HPDE6-E6E7 (cell line): ENCODE data around the gene EEIG1.

Source experiments
- DNase-seq: peaks from one replicate; pipeline ENCODE4 v3.0.0; 2011; ENCODE audit warnings: missing footprints; ENCODE audit errors: extremely low spot score

Gene EEIG1

DNA sequence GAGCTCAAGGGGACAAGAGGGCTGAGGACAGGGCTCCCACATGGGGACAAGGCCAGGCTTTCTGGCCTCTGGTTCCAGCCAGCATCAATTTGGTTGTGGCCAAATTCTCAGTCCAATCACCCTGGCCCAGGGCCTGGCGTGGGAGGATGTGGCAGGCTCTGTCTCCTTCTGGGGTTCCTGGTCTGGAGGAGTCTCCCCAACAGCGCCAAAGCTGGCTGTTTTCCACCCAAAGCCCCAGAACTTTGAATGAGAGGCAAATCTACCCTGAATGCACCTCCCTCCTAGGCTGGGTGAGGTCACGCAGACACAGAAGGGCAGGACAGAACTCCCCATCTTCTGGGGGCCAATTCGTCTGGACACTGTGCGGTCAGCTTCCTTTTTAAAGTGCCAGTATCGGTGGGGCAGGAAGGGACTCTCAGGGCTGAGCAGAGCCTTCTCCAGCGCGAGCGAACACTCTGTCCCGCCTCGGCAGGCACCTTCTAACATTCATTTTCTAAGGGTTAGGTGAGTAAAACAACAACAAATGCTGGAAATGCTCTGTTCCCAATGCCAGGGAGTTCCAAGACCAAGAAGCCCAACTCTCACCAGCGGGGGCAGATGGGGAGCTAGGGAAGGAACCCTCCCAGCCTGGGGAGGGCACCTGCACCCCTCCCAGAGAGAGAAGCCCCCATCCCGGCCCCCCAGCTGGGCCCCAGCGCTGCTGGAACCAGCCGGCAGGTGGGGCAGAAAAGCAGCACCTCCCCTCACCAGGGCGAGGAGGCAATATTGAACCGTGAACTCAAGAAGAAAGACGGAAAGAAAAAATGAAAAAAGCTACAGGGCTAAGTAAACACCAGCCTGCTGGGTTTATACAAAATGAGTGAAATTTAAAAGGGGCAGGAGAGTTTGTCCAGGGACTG is 39.5 kb downstream of the EEIG1 start:
- no peak for DNase-seq

DNA sequence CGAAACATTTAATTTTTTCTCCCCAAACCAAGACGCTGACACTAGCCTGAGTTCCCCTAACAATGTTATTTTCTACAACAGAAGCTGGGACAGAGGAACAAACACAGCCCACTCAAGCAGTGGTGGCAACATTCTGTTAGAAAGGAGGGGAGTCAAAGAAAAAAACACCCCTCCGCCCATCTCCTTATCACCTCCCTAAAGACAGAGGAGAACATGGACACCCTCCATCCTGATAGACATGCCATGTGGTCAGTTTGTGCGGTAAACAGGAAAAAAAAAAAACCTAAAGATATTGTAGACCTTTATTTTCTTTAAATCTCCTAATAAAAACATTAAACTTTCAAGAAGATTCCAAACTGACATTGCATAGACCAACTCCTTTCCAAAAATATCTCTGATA is 40.2 kb downstream of the EEIG1 start:
- no peak for DNase-seq

DNA sequence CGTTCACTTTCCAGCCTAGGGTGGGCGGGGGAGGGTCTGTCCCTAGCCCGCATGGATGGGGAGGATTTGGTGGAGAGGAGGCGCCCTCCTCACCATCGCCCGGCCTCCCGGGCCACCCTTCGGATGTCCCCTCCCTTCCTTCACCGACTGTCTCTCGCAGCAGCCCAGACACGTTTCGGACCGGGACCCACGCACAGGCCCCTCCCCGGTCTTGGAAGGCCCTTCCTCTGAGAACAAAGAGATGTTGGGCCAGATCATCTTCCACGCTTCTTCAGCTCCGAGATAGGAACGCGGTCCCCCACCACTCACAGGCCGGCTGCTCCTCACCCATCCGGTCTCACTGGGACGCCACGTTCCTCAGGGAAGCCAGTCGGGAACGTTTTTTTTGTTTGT is 42.5 kb downstream of the EEIG1 start:
- DNase-seq, result no peak

DNA sequence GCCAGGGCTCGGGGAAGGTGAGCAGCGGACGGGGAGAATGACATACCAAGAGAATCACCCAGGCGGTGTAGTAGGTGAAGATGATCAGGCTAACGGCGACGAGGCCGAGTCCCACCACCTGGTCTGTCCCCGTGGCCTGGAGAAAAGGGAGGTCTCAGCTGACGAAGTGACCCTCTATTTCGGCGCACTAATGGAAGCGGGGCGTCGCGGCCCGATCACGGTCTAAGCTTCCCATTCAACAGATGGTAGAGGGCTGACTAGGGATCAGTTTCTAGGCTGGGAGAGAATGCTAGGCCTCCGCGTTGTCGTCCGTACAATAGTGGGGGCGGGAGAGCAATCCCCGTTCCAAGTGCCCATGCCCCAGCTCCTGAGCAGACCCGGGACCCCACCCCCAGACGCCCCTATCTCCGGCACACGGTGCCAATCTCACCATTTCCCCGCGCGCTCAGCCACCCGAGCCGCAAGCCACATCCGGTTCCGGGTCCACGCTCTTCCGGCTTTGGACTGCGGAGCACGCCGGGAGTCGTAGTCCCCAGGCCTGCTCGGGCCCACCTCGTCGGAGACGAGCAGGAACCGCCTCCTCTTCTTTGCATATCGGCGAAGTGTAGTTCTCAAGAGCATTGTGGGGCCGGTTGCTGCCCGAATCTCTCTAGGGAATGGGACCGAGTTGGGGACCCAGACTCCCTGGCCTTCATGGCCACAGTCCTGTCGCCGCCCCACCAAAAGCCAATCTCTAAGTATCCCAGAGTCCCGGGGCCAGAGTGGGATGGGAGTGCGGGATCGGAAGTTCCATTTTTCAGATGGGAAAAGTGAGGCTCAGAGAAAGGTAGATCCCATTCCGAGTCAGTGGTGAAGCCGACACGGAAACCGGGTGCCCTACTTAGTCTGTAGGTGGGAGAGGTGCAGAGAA is 43.1 kb downstream of the EEIG1 start, which contains the start of gene DPM2:
Gene DPM2 (minus strand): TSS at position 467 of the 910 bp plus-strand sequence. CDS start 34 bp downstream, at position 433.
- peak; percentile 83 for DNase-seq

DNA sequence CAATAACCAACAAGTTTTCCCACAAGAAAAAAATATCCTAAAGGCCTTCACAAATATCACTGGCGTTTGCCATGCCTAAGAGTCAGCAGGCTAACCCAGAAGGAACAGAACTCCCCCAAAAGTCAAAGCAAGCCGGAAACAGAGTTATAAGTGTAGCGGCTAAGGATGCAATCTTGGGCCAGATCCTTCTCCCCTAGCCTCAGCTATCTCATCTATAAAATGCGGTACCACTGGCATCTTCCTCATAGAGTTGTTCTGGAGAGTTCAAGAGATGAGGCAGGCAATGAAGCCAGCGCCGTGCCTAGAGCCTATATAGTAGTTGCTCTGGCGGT is 43.8 kb downstream of the EEIG1 start:
- DNase-seq, result no peak

DNA sequence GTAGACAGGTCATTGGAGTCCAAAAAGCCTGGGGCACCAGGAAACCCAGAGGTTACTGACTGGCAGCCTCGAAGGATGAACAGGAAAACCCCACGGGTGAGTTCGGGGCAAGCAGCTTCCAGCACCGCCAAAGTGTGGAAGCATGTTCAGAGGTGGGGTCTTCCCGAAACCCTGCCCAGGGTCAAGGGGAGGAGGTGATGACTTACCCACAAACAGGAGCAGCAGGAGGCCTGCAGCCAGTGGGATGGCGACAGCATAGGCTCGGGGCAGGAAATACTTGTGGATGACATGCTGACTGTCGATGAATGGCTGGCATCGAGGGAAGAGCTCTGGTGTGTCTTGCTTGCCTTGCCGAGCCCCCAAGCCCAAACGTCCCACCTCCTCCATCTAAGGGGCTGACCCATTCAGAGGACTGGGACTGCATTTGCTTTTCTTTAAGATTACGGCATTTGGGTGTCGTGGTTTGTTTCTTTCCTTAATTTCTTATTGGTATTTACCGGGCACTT is 44.4 kb downstream of the EEIG1 start:
- DNase-seq, result no peak

DNA sequence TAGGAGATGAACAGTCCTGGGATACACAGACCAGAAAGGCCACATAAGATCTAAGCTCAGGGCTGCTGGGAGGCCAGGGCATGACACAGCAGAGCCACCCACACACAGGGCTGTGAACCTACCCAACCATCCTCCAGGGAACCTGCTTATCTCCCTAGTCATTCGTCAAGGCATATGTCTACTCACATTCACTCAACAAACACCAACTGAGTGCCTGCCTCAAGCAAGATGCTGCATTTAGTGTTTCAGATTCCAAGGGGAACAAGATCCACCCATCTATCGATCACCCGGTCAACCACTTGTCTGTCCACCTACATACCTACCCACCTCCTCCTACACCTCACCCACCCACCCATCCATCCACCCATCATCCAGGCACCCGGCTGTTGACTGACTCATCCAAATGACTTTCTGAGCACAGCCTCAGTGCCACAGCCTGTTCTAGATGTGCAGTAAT is 45.0 kb downstream of the EEIG1 start:
- no peak for DNase-seq

DNA sequence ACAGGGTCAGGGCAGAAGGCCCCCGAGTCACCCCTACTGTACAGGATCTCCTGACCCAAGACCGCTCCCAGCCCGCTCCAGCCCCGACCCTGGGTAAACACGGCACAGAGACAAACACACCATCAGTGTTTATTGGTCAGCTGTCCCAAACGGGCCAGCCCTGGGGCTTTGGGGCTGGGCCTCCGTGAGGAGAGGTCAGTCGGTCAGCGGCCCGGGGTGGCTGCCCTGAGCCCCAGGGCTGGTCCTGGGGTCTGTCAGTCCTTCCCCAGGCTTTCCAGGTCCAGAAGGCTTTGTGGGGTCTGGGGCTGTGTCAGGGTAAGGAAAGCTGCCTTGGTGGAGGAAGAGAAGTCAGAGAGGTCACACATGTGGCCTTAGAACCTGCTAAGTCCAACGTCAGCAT is 45.8 kb downstream of the EEIG1 start:
- no peak for DNase-seq

DNA sequence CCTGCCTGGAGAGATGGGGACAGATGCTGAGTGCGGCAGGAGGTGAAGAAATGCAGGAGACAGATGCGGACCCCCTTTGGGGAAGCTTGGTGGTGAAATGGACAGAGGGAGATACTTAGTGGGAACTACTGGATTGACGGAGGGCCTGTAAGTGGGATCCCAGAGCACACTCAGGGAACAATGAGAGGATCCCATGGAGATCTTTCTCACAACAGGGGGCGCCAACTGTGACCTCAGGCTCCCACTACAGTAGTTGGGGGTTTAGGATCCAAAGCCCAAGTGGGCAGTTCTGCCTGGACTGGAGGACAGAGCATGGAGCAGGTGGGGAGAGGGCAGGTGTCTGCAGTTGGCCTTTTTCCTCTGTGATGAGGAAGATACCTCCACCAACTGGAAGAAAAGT is 46.5 kb downstream of the EEIG1 start:
- no peak for DNase-seq

DNA sequence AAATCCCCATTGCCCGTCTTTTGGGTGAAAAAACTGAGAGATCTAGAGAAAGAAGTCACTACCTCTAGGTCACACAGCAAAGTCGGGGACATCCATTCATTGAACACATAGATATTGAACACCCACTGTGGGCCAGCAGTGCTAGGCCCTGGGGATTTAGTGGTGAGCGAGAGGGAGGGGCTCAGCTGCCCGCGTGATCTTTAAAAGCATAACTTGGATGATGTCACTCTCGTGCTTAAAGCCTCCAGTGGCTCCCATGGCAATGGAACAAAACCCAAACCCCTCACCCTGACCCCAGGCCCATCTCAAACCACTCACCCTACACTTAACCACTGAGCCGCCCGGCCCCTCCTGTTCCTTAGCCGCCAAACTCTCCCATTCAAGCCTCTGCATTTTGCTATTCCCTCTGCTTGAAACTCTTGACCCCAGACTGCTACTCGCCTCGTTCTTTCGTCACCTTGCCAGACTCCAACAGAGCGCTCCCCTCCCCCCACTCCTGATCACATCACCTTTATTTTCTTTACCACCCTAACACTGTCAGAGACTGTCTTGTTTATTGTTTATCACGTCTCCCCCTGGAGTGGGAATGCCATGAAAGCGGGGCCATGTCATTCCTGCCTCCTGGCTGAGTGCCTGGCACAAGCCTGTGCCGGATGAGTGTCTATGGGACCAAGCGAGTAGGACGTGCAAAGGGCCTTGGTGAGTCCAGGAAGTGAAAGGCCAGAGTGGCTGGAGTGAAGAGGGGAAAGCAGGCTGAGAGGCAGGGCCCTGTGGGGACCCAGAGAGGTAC is 49.5 kb downstream of the EEIG1 start:
- DNase-seq, result no peak
